Thyroid gland (tissue), 4 donors: Measurements from ENCODE around the gene MANEA.

ENCODE experiments used
- POLR2A ChIP-seq, 2 donors: fragments of 450-650 bp; IDR thresholded peaks; one replicate each; pipeline ENCODE4 v1.6.1; 2017; ENCODE audit warnings: antibody characterized with exemption in 2 of 2, mild to moderate bottlenecking in 2 of 2, moderate library complexity in 1 of 2
- TF ChIP-seq, protein P1 (sequence below), 6 experiments: fragments of 200-600 bp in 3 of 6; fragments of 450-650 bp in 3 of 6; sonication (generic) in 3 of 6; IDR thresholded peaks; one replicate each; pipeline ENCODE4 v1.5.1; 2016 to 2019; ENCODE audit warnings: antibody characterized with exemption in 6 of 6, mild to moderate bottlenecking in 2 of 6, inconsistent platforms in 1 of 6, moderate library complexity in 1 of 6

DNA sequence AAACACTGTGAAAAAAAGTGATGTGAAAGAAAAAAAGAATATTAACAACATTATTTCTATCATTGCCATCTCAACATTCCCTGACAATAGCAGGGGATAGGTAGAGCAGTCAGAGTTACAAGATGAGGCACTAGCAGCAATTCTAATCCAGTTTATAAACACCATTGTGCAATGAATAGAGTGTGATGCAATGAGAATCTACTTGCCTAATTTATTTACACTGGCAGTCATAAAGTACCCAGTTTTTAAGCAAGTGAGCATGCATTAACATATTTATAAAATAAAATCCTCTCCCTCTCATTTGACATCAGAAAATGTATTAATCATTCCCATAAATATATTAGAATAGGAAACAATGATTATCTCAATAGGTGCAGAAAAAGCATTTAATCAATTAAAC, 2.5 kb upstream of the MANEA start:
- TF ChIP-seq, protein P1, sequence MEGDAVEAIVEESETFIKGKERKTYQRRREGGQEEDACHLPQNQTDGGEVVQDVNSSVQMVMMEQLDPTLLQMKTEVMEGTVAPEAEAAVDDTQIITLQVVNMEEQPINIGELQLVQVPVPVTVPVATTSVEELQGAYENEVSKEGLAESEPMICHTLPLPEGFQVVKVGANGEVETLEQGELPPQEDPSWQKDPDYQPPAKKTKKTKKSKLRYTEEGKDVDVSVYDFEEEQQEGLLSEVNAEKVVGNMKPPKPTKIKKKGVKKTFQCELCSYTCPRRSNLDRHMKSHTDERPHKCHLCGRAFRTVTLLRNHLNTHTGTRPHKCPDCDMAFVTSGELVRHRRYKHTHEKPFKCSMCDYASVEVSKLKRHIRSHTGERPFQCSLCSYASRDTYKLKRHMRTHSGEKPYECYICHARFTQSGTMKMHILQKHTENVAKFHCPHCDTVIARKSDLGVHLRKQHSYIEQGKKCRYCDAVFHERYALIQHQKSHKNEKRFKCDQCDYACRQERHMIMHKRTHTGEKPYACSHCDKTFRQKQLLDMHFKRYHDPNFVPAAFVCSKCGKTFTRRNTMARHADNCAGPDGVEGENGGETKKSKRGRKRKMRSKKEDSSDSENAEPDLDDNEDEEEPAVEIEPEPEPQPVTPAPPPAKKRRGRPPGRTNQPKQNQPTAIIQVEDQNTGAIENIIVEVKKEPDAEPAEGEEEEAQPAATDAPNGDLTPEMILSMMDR (IDR thresholded peaks at IDR 0.05): no peak
- TF ChIP-seq POLR2A (IDR thresholded peaks at IDR 0.05): no peak
